Progenitor cell of endocrine pancreas (in vitro differentiated cells): ENCODE results near the gene MYO5A. TPM values are rescaled to one million over a fixed set of nuclear protein-coding genes. Genes with fewer than 3 reads are reported as not detected.

ENCODE experiments used
- DNase-seq: peaks from one replicate; pipeline ENCODE4 v3.0.0; 2021; ENCODE audit warnings: low spot score; ENCODE audit not compliant: unreplicated experiment
- H3K27ac Mint-ChIP-seq: 2 replicates; pipeline ENCODE4 v1.8.0; 2021; ENCODE audit warnings: mild to moderate bottlenecking, moderate library complexity, mixed read lengths
- H3K27me3 Mint-ChIP-seq: 2 replicates; pipeline ENCODE4 v1.8.0; 2021; ENCODE audit warnings: mixed read lengths
- H3K36me3 Mint-ChIP-seq: 2 replicates; pipeline ENCODE4 v1.8.0; 2022; ENCODE audit warnings: mixed read lengths; ENCODE audit not compliant: insufficient read depth
- H3K4me1 Mint-ChIP-seq: 2 replicates; pipeline ENCODE4 v1.8.0; 2021; ENCODE audit warnings: low read depth, mixed read lengths
- H3K4me3 Mint-ChIP-seq: 2 replicates; pipeline ENCODE4 v1.8.0; 2021; ENCODE audit warnings: low read depth, mild to moderate bottlenecking, moderate library complexity, mixed read lengths
- H3K9me3 Mint-ChIP-seq: 2 replicates; pipeline ENCODE4 v1.8.0; 2021; ENCODE audit warnings: low read depth, mixed read lengths
- total RNA-seq: library from RNA; stranded (reverse); gene quantifications from 2 replicates; pipeline ENCODE4 v1.2.1, GENCODE V29; 2021
- TF ChIP-seq, protein P1 (sequence below): fragments of 200-600 bp; sonication (generic); IDR thresholded peaks from one replicate; pipeline ENCODE4 v1.5.0; 2021; ENCODE audit warnings: antibody characterized with exemption, mild to moderate bottlenecking; ENCODE audit not compliant: unreplicated experiment

The MYO5A gene
- total RNA-seq, 1 donor from 2014 or later, result 31.0 TPM

DNA sequence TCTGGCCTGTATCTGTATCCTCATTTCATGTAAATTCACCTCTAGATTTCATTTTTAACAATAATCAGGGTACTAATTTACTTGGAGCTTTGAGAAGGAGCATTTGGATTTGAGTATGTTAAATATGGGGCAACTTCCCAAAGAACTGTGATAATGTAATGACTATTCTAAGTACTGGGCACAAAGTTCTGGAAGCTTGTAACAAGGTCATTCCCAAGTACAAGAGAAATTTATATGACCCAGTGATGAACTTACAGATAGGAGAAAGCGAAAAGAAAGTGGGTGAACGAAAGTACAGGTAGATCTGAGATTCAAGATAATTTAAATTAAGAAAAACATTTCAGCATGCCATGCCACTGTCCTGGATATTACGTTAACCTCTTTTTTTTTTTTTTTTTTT lies 93.8 kb downstream of the MYO5A start:
- peak overlapping the region; percentile 54 for H3K27ac Mint-ChIP-seq
- H3K27me3 Mint-ChIP-seq, result no peaks in the 10 kb centered on the region
- no peak for DNase-seq
- H3K9me3 Mint-ChIP-seq, result no peaks in the 10 kb centered on the region
- no peak overlapping the region for H3K4me3 Mint-ChIP-seq
- peaks cover 1% of the 10 kb centered on the region for H3K4me1 Mint-ChIP-seq
- TF ChIP-seq, protein P1, sequence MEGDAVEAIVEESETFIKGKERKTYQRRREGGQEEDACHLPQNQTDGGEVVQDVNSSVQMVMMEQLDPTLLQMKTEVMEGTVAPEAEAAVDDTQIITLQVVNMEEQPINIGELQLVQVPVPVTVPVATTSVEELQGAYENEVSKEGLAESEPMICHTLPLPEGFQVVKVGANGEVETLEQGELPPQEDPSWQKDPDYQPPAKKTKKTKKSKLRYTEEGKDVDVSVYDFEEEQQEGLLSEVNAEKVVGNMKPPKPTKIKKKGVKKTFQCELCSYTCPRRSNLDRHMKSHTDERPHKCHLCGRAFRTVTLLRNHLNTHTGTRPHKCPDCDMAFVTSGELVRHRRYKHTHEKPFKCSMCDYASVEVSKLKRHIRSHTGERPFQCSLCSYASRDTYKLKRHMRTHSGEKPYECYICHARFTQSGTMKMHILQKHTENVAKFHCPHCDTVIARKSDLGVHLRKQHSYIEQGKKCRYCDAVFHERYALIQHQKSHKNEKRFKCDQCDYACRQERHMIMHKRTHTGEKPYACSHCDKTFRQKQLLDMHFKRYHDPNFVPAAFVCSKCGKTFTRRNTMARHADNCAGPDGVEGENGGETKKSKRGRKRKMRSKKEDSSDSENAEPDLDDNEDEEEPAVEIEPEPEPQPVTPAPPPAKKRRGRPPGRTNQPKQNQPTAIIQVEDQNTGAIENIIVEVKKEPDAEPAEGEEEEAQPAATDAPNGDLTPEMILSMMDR, result no peak
- H3K36me3 Mint-ChIP-seq, result no peaks in the 10 kb centered on the region

DNA sequence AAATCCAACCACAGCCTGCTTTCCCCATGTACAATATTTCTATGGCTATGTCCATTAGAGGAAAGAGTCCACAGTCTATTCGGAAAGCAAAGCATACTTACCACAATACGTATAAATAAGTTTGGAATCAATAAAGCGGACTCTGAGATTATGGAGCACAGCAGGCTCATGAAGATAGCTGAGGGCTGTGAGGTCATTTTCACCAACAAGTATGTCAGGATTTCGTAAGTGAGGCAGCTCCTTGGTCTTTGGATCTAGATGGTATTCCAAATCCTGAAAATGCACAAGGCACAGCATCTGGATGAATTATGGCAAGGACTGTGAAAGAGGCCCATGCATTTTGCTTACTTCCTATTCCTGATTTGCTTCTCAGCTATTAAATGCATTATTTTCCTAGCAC lies 100.4 kb downstream of the MYO5A start:
- TF ChIP-seq, protein P1, result no peak

DNA sequence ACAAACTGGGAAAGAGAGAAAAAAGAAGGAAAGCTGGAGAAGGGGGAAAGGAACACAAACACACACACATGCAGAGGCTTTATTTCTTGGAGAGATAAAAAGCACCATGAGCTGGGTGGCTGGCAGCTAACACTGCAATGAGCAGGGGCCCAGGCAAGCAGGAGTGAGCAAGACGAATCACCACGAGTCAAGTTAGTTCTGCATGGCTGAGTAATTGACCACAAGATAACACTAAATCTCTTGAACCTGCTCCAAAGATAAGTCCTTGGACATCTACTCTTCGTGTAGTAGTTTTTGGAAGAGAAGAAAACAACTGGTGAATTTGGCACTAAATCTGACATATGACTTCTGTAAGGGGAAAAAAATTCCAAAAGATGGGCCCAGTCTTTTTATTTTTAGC lies 100.9 kb downstream of the MYO5A start:
- Mint-ChIP-seq H3K4me3 (no peak overlapping the region), H3K27ac (peak overlapping the region; percentile 27), H3K4me1 (peaks cover 14% of the 10 kb centered on the region), H3K36me3 (peaks cover 1% of the 10 kb centered on the region), H3K9me3 (no peaks in the 10 kb centered on the region), H3K27me3 (no peaks in the 10 kb centered on the region)
- TF ChIP-seq, protein P1, result no peak
- DNase-seq, result no peak

More for the DNA sequence above, 100.4 kb downstream of the MYO5A start:
- Mint-ChIP-seq H3K9me3 (no peaks in the 10 kb centered on the region), H3K36me3 (peaks cover 1% of the 10 kb centered on the region), H3K4me1 (peaks cover 14% of the 10 kb centered on the region), H3K4me3 (no peak overlapping the region), H3K27ac (no peak overlapping the region), H3K27me3 (no peaks in the 10 kb centered on the region)
- DNase-seq, result no peak

DNA sequence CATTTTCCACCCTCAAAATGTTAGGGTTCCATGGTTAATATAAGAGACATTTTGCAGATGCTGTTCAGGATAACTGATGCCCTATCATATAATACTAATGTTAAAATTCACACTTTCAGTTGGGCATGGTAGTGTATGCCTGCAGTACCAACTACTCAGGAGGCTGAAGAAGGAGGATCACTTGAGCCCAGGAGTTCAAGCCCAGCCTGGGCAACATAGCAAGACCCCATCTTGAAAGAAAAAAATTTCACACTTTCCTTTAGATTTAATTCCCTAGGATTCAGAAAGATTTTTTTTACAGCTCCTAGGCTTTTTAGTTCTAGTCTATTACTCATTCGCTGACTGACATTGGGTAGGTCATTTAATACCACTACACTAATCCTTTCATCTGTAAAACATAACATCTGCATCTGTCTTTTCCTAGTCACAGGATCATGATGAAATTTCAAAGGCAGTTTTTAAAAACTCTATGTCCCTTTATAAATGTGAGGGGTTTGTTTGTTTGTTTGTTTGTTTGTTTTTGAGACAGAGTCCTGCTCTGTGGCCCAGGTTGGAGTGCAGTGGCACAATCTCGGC lies 103.7 kb downstream of the MYO5A start:
- Mint-ChIP-seq H3K4me3 (no peak overlapping the region), H3K27ac (no peak overlapping the region), H3K27me3 (no peaks in the 10 kb centered on the region), H3K9me3 (no peaks in the 10 kb centered on the region), H3K4me1 (peaks cover 14% of the 10 kb centered on the region), H3K36me3 (peaks cover 1% of the 10 kb centered on the region)
- DNase-seq, result no peak
- TF ChIP-seq, protein P1, result no peak

DNA sequence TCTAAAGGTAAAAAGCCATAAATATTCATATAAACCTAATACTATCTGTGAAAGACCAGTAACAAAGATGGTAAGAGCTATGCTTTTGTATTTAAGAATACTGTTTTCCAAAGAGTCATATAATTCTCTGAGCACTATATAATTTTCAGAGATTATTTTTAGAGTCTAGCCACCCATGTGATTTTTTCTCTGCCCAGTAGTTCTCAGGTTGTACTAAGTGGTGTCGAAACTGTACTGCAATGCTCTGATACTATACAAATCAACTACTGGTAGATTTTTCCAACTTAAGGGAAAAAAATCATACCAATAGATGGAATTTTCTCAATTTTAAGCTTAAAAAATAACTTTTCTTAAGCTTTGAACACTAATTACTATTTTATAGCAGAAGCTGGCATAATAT lies 104.8 kb downstream of the MYO5A start:
- TF ChIP-seq, protein P1, result no peak
- no peaks in the 10 kb centered on the region for H3K9me3 Mint-ChIP-seq
- peaks cover 1% of the 10 kb centered on the region for H3K36me3 Mint-ChIP-seq
- H3K4me1 Mint-ChIP-seq, result peaks cover 14% of the 10 kb centered on the region
- no peaks in the 10 kb centered on the region for H3K27me3 Mint-ChIP-seq
- H3K4me3 Mint-ChIP-seq, result no peak overlapping the region
- DNase-seq, result no peak
- H3K27ac Mint-ChIP-seq, result no peak overlapping the region
